HepG2 (cell line): Measurements from ENCODE around the gene ATP6V0D1. TPM values are rescaled to one million over a fixed set of nuclear protein-coding genes. Genes with fewer than 3 reads are reported as not detected.

Source experiments
- BCLAF1 ChIP-seq: fragments of 450-650 bp; IDR thresholded peaks from 2 replicates; pipeline ENCODE4 v1.6.1; 2017; ENCODE audit warnings: mild to moderate bottlenecking
- CREBL2 ChIP-seq: sonication (generic); formaldehyde crosslinking; IDR thresholded peaks from 2 replicates; pipeline ENCODE4 v1.8.1; 2023; ENCODE audit warnings: missing genetic modification reagents, mild to moderate bottlenecking, borderline replicate concordance
- IKZF1 ChIP-seq: fragments of 450-650 bp; IDR thresholded peaks from 2 replicates; pipeline ENCODE4 v1.7.1; 2016
- IRF1 ChIP-seq: sonication (generic); formaldehyde crosslinking; IDR thresholded peaks from 2 replicates; pipeline ENCODE4 v1.4.0; 2020; ENCODE audit warnings: low read depth, mild to moderate bottlenecking, missing genetic modification reagents
- IRX3 ChIP-seq: sonication (generic); formaldehyde crosslinking; IDR thresholded peaks from 2 replicates; pipeline ENCODE4 v1.8.1; 2023; ENCODE audit warnings: mild to moderate bottlenecking, low read depth, missing genetic modification reagents, borderline replicate concordance
- KMT2A ChIP-seq: sonication (generic); formaldehyde crosslinking; IDR thresholded peaks from 2 replicates; pipeline ENCODE4 v1.4.0; 2020; ENCODE audit warnings: missing genetic modification reagents
- MEIS1 ChIP-seq: sonication (generic); formaldehyde crosslinking; IDR thresholded peaks from 2 replicates; pipeline ENCODE4 v1.9.0; 2021; ENCODE audit warnings: mild to moderate bottlenecking, missing genetic modification reagents, moderate library complexity, borderline replicate concordance
- NFRKB ChIP-seq: fragments of 450-650 bp; IDR thresholded peaks from 2 replicates; pipeline ENCODE4 v1.6.1; 2017
- RNF2 ChIP-seq: fragments of 450-650 bp; conservative IDR thresholded peaks from 2 replicates; pipeline ENCODE4 v1.6.1; 2016; ENCODE audit warnings: low read depth
- SMAD1 ChIP-seq: sonication (generic); formaldehyde crosslinking; IDR thresholded peaks from 2 replicates; pipeline ENCODE4 v1.4.0; 2020; ENCODE audit warnings: missing genetic modification reagents, low read depth, mild to moderate bottlenecking, borderline replicate concordance
- STAT5B ChIP-seq: sonication (generic); formaldehyde crosslinking; IDR thresholded peaks from 2 replicates; pipeline ENCODE4 v1.4.0; 2020; ENCODE audit warnings: missing genetic modification reagents
- YY1 ChIP-seq: IDR thresholded peaks from 2 replicates; pipeline ENCODE4 v1.6.1; 2011; ENCODE audit warnings: low read length, low read depth, moderate library complexity, mild to moderate bottlenecking; ENCODE audit not compliant: insufficient read depth, insufficient replicate concordance
- ZBED4 ChIP-seq: sonication (generic); formaldehyde crosslinking; IDR thresholded peaks from 2 replicates; pipeline ENCODE4 v1.4.0; 2020; ENCODE audit warnings: missing genetic modification reagents, borderline replicate concordance
- ZBTB20 ChIP-seq: sonication (generic); formaldehyde crosslinking; IDR thresholded peaks from 2 replicates; pipeline ENCODE4 v1.8.1; 2023; ENCODE audit warnings: missing genetic modification reagents, low read depth, mild to moderate bottlenecking, borderline replicate concordance
- ZFP37 ChIP-seq: sonication (generic); formaldehyde crosslinking; IDR thresholded peaks from 2 replicates; pipeline ENCODE4 v1.4.0; 2020; ENCODE audit warnings: missing genetic modification reagents, borderline replicate concordance
- ZFP41 ChIP-seq: sonication (generic); formaldehyde crosslinking; IDR thresholded peaks from 2 replicates; pipeline ENCODE4 v1.4.0; 2020; ENCODE audit warnings: mild to moderate bottlenecking, missing genetic modification reagents, borderline replicate concordance
- ZNF234 ChIP-seq: sonication (generic); formaldehyde crosslinking; conservative IDR thresholded peaks from 2 replicates; pipeline ENCODE4 v1.5.1; 2020; ENCODE audit warnings: mild to moderate bottlenecking, missing genetic modification reagents
- ZNF292 ChIP-seq: sonication (generic); formaldehyde crosslinking; IDR thresholded peaks from 2 replicates; pipeline ENCODE4 v1.8.1; 2022; ENCODE audit warnings: mild to moderate bottlenecking, low read depth, missing genetic modification reagents, borderline replicate concordance
- ZNF383 ChIP-seq: sonication (generic); formaldehyde crosslinking; IDR thresholded peaks from 2 replicates; pipeline ENCODE4 v1.4.0; 2020; ENCODE audit warnings: missing genetic modification reagents, mild to moderate bottlenecking, borderline replicate concordance
- ZNF709 ChIP-seq: sonication (generic); formaldehyde crosslinking; IDR thresholded peaks from 2 replicates; pipeline ENCODE4 v1.5.0; 2020; ENCODE audit warnings: mild to moderate bottlenecking, missing genetic modification reagents
- ZNF747 ChIP-seq: sonication (generic); formaldehyde crosslinking; IDR thresholded peaks from 2 replicates; pipeline ENCODE4 v1.8.1; 2023; ENCODE audit warnings: missing genetic modification reagents, mild to moderate bottlenecking, borderline replicate concordance
- ZNF883 ChIP-seq: sonication (generic); formaldehyde crosslinking; IDR thresholded peaks from 2 replicates; pipeline ENCODE4 v1.5.1; 2020; ENCODE audit warnings: mild to moderate bottlenecking, missing genetic modification reagents; ENCODE audit errors: not compliant biosample characterization
- polyA plus RNA-seq, 8 experiments: library from polyadenylated mRNA; depleted of rRNA in 3 of 8; stranded (reverse) in 7 of 8; unstranded in 1 of 8; fragments of >200 nt; fragmentation: Illumina TruSeq in 4 of 8; extraction: Trizol in 4 of 8; gene quantifications; 2 replicates each; pipeline versions ENCODE4 v1.2.1 to v1.2.3, GENCODE V29; 2011 to 2016; ENCODE audit warnings: low read depth in 4 of 8, missing spikeins in 1 of 8, mixed read lengths in 1 of 8; ENCODE audit not compliant: insufficient read depth in 1 of 8
- total RNA-seq, 5 experiments: library from RNA; depleted of rRNA; stranded (reverse); fragments of >200 nt; fragmentation: Illumina TruSeq; extraction: Trizol; gene quantifications; 2 replicates each; pipeline ENCODE4 v1.2.3, GENCODE V29; 2016; ENCODE audit warnings: low read depth in 1 of 5

ATP6V0D1 gene
- total and polyA plus RNA-seq, 2 of the 13 experiments (the other 11 are each of a cell fraction or from before 2014, with no cell fraction given) = 51.1 to 61.3 TPM

GRCh38 chr16:67528870-67529581 is 48.1 kb upstream of the ATP6V0D1 start (continued):
- TF ChIP-seq ZFP41 (no peak), IRF1 (CRISPR knock-in tag) (no peak), ZNF709 (CRISPR knock-in tag) (no peak), STAT5B (CRISPR knock-in tag) (no peak), NFRKB (no peak), ZNF292 (CRISPR knock-in tag) (no peak), IRX3 (peak; percentile 83), ZFP37 (no peak), ZNF883 (no peak), RNF2 (peak; percentile 44; the same call in 1 of the 2 replicates), ZNF747 (CRISPR knock-in tag) (peak; percentile 49; the same call in 1 of the 2 replicates), KMT2A (CRISPR knock-in tag) (peak; percentile 47; the same call in 1 of the 2 replicates), SMAD1 (CRISPR knock-in tag) (no peak), BCLAF1 (no peak), MEIS1 (CRISPR knock-in tag) (no peak), YY1 (no peak), ZNF234 (no peak), ZBTB20 (CRISPR knock-in tag) (no peak), CREBL2 (CRISPR knock-in tag) (no peak), ZBED4 (no peak), ZNF383 (no peak), IKZF1 (no peak)
